ENCODE data around the gene CHCHD6.

The CHCHD6 gene

DNA sequence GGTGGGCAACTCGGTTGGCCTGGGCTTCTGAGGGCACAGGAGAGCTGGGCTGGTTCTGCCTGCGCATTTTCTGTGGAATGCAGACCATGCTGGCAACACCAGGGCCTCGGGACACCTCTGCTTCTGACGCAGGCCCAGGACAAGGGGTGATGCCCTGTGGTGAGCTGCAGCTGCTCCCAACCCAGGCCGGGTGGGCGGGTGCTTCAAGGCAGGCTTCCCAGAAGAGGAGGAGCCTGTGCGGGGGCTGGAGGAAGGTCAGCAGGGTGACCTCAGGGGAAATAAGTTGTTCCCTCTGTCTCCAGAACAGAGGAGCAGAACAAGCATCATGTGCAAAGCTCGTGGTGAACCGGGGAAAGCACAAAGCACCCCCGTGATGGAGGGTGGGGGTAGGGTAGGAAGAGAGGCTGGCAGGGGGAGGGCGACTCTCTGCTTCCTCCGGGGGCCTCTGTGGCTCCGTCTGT is 267.9 kb downstream of the CHCHD6 start:
- H3K27me3 Mint-ChIP-seq, result peaks cover 65% of the 10 kb centered on the region
- H3K9me3 Mint-ChIP-seq, result peaks cover 10% of the 10 kb centered on the region
- peaks cover 37% of the 10 kb centered on the region for H3K4me1 Mint-ChIP-seq
- H3K27ac Mint-ChIP-seq, result no peak overlapping the region
- peak overlapping the region; percentile 40 for H3K4me3 Mint-ChIP-seq
- peak; percentile 86 for ATAC-seq
- H3K36me3 Mint-ChIP-seq, result peaks cover 14% of the 10 kb centered on the region

DNA sequence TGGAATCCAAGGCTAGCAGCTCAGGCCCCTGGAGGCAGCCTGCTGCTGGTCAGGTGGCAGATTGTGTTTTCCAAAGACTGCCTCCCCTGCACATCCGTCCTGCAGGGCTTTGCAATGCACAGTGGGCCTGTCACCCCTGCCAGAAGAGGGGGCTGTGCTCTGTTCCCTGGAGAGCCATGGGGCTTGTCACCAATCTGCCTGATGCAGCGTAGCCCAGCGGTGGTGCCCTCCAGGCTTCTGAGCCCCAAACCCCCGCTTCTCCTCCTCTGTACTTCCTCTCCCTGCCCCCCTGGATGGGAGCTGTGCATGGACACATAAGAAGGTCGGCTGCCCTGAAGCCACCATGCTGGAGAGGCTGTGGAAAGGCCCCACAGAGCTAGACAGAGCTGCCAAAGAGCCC is 268.8 kb downstream of the CHCHD6 start:
- Mint-ChIP-seq H3K27me3 (peaks cover 66% of the 10 kb centered on the region), H3K9me3 (peaks cover 10% of the 10 kb centered on the region), H3K4me3 (no peak overlapping the region), H3K27ac (no peak overlapping the region), H3K4me1 (peaks cover 37% of the 10 kb centered on the region), H3K36me3 (peaks cover 14% of the 10 kb centered on the region)
- ATAC-seq, result no peak

DNA sequence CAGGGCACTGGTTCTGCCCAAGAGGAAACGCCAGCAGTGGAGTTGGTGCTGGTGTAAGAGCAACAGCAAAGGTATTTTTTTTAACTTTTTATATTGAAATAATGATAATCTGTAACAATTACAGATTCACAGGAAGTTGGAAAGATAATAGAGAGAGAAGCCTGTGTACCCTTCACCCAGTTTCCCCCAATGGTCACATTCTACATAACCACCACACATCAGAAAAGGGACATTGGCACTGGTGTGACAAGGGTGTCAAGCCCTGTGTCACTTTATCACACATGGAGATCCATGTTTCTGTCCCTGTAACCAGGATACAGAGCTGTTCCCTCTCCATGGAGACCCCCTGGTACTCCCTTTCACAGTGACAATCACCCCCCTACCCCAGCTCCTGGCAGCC is 269.8 kb downstream of the CHCHD6 start:
- no peak overlapping the region for H3K27ac Mint-ChIP-seq
- H3K4me1 Mint-ChIP-seq, result peaks cover 33% of the 10 kb centered on the region
- no peak for ATAC-seq
- peaks cover 10% of the 10 kb centered on the region for H3K9me3 Mint-ChIP-seq
- peaks cover 67% of the 10 kb centered on the region for H3K27me3 Mint-ChIP-seq
- H3K4me3 Mint-ChIP-seq, result no peak overlapping the region
- peaks cover 14% of the 10 kb centered on the region for H3K36me3 Mint-ChIP-seq

DNA sequence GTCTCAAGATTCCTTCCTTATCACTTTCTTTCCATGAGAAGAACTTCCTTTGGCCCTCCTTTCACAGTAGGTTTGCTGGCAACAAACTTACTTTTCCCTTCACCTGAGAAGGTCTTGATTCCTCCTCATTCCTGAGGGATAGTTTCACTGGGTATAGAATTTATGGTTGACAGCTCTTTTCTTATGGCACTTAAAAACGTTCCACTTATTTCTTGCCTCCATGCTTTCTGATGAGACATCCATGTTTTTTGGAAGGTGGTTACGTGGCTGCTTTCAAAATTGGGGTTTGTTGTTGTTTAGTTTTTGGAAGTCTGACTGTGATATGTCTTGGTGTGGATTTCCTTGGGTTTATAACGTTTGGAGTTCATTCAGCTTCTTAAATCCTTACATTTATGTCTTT is 270.7 kb downstream of the CHCHD6 start:
- peaks cover 10% of the 10 kb centered on the region for H3K9me3 Mint-ChIP-seq
- ATAC-seq, result no peak
- H3K4me3 Mint-ChIP-seq, result no peak overlapping the region

DNA sequence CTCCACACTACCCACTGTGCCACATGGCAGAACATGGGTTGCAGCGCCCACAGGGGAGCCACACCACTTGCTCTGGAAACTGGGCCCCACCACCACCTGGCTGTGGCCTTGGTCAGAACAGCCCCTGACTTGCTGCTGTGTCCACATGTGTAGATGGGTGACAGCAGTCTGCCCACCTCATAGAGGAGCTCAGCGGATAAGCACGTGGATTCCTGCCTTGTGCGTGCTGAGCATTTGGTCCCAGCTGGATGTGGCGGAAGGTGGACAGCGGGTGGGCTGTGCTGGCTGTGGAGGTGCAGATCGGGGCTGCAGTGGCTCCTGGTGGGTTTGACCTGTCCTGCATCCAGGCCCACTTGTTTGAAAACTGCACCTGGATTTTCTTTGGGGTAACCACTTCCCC is 272.9 kb downstream of the CHCHD6 start:
- H3K4me3 Mint-ChIP-seq, result no peak overlapping the region
- peaks cover 14% of the 10 kb centered on the region for H3K36me3 Mint-ChIP-seq
- H3K27ac Mint-ChIP-seq, result no peak overlapping the region
- H3K4me1 Mint-ChIP-seq, result peaks cover 41% of the 10 kb centered on the region
- peaks cover 10% of the 10 kb centered on the region for H3K9me3 Mint-ChIP-seq
- H3K27me3 Mint-ChIP-seq, result peaks cover 63% of the 10 kb centered on the region
- no peak for ATAC-seq

More for the DNA sequence above, 270.7 kb downstream of the CHCHD6 start:
- Mint-ChIP-seq H3K4me1 (peaks cover 33% of the 10 kb centered on the region), H3K27me3 (peaks cover 67% of the 10 kb centered on the region), H3K27ac (no peak overlapping the region), H3K36me3 (peaks cover 14% of the 10 kb centered on the region)

DNA sequence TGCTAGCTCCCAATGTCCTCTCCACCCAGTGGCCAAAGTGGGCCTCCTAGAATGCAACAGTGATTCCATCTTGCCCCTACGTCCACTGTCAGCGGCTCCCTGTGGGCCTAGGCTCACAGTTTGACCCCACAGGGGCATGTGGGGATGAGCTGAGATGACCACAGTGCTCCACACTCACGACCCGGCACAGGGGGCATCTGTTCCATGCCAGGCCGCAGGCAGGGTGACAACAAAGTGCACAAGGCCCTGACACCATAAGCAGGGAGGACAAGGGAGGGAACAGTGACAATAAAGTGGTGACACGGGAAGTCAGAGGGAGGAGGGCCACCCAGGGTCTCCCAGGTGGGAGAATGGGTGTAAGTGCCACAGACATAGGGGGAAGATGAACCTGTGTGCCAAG is 273.8 kb downstream of the CHCHD6 start:
- Mint-ChIP-seq H3K27me3 (peaks cover 63% of the 10 kb centered on the region), H3K4me1 (peaks cover 42% of the 10 kb centered on the region), H3K4me3 (no peak overlapping the region), H3K9me3 (peaks cover 10% of the 10 kb centered on the region), H3K27ac (no peak overlapping the region), H3K36me3 (peaks cover 14% of the 10 kb centered on the region)
- ATAC-seq, result no peak

DNA sequence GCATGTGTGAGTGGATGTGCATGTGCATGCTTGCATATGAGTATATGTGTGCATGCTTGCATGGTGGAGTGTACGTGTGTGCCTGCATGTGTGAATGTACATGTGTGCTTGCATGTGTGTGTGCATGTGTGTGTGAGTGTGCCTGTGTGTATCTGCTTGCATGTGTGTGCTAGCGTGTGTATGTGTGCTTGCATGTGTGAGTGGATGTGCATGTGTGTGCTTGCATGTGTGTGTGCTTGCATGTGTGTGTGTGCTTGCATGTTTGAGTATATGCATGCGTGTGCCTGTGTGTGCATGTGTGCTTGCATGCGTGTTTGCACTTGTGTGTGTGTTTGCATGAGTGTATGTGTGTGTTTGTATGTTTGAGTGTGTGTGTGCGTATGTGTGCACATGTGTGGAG is 274.3 kb downstream of the CHCHD6 start:
- no peak overlapping the region for H3K27ac Mint-ChIP-seq
- no peak overlapping the region for H3K4me3 Mint-ChIP-seq
- peaks cover 60% of the 10 kb centered on the region for H3K27me3 Mint-ChIP-seq
- H3K36me3 Mint-ChIP-seq, result peaks cover 14% of the 10 kb centered on the region
- ATAC-seq, result no peak
- peaks cover 42% of the 10 kb centered on the region for H3K4me1 Mint-ChIP-seq
- H3K9me3 Mint-ChIP-seq, result peaks cover 10% of the 10 kb centered on the region

DNA sequence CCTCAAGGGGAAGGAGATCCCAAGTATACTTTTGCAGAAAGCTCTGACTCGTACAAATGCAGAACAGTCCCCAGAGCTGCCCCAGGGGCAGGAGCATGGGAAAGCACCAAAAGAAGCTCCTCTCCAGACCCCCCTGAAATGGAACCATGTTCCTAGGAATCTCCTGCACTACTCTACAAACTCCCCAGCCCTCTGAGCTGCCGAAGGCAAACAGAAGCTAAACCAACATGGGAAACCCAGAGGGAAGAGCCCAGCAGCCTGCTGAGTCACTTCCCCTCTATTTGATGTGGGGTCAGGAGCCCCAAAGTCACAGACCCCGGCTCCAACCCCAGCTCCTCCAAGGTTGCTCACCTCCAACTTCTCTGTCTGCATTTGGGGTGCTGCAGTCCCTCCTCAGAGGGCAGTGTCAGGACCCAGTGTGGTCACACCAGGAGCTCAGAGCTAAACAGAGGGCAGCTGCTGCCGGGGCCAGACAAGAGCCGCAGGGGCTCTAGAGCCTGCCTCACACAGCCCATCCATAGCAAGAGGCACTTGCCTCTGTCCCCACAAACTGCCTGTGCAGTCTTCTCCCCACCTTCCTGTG is 275.1 kb downstream of the CHCHD6 start:
- ATAC-seq, result no peak
- Mint-ChIP-seq H3K4me3 (no peak overlapping the region), H3K9me3 (peaks cover 9% of the 10 kb centered on the region), H3K27ac (peak overlapping the region; percentile 36), H3K4me1 (peaks cover 43% of the 10 kb centered on the region), H3K27me3 (peaks cover 52% of the 10 kb centered on the region), H3K36me3 (peaks cover 12% of the 10 kb centered on the region)

DNA sequence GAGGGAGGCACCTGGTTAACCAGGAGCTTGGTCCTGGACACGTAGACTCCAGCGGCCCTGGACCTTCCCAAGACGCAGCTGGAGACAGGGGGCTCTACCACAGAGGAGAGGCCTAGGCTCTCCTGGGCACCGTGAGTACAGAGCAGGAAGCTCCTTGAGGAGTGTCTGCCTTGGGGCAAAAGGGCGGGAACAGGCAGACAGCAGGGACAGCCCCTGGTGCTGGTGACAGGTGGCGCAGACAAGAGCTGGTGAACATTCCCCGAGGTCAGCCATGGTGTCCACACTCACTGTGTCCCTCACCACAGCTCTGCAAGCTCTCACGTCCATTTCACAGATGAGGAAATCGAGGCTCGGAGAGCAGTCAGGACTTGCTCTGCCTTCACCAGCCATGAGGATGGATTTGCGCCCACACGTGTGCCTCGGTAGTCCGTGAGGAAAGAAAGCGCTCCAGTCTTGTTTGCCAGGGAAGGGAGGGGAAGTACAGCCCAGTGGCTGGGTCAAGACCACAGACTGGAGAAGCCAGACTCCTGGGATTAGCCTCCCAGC is 276.3 kb downstream of the CHCHD6 start:
- H3K9me3 Mint-ChIP-seq, result no peaks in the 10 kb centered on the region
- H3K27me3 Mint-ChIP-seq, result peaks cover 40% of the 10 kb centered on the region
- no peak overlapping the region for H3K4me3 Mint-ChIP-seq
- H3K36me3 Mint-ChIP-seq, result peaks cover under 1% of the 10 kb centered on the region
- H3K4me1 Mint-ChIP-seq, result peaks cover 48% of the 10 kb centered on the region
- ATAC-seq, result no peak
- peak overlapping the region; percentile 36 for H3K27ac Mint-ChIP-seq

DNA sequence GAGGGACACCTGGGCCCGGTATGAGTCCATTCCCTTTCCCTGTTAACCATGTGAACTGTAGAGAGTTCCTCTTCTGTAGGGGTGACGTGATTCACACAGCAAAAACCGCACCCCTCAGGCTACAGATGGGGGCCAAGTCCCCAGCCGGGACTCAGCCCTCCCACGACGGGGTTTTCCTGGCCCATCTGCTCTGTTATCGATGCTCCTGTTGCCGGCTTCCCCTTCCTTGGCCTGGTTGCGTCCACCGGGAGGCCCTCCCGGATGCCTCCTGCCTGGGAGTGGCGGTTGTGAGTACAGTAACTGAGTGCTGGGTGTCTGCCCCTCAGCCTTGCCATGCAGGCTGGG is 278.1 kb downstream of the CHCHD6 start:
- no peaks in the 10 kb centered on the region for H3K9me3 Mint-ChIP-seq
- H3K27me3 Mint-ChIP-seq, result peaks cover 36% of the 10 kb centered on the region
- ATAC-seq, result peak; percentile 80
- H3K27ac Mint-ChIP-seq, result peak overlapping the region; percentile 88
- no peaks in the 10 kb centered on the region for H3K36me3 Mint-ChIP-seq
- peaks cover 55% of the 10 kb centered on the region for H3K4me1 Mint-ChIP-seq
- peak overlapping the region; percentile 84 for H3K4me3 Mint-ChIP-seq

DNA sequence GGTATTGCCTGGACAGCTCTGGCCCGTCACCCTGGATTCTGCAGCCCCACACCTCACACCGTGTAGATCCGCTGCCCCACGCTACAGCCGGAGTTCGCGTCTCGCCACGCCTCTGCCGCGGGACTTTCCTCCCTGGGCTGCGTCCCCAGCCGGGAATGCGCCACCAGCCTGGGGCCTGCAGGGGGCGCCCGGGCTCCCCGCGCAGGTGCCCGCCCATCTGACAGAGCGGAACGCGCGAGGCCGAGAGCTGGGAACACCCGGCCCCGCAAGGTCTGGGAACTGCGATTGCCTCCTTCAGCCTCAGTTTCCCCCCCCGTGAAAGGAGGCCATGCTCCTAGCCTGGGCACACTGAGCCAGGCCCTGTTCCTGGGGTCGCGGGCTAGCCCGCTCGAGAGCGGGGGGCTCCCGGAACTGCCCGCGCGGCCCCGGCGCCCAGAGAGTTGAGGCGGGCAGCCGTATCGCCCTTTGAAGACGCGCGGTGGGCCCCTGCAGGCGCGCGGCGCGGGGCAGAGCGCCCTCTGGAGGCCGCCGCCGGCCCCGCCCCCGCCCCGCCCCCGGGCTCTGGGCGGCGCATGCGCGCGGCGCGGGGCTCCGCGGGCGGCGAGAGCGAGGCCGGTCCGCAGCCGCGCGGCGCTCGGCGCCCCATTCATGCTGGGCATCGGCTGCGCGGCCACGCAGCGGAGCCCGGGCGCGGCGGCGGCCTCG is 278.6 kb downstream of the CHCHD6 start, which contains the start of gene PLXNA1:
Gene PLXNA1, plus strand, starts transcription at position 645 of the 705 bp plus-strand sequence. CDS start 5,479 bp downstream, outside the sequence.
- Mint-ChIP-seq H3K36me3 (no peaks in the 10 kb centered on the region), H3K9me3 (no peaks in the 10 kb centered on the region), H3K27ac (peak within 1 kb of the TSS; percentile 88), H3K27me3 (peaks cover 31% of the 10 kb centered on the region), H3K4me3 (peak within 1 kb of the TSS; percentile 84), H3K4me1 (peaks cover 55% of the 10 kb centered on the region)
- peak; percentile 78 for ATAC-seq

DNA sequence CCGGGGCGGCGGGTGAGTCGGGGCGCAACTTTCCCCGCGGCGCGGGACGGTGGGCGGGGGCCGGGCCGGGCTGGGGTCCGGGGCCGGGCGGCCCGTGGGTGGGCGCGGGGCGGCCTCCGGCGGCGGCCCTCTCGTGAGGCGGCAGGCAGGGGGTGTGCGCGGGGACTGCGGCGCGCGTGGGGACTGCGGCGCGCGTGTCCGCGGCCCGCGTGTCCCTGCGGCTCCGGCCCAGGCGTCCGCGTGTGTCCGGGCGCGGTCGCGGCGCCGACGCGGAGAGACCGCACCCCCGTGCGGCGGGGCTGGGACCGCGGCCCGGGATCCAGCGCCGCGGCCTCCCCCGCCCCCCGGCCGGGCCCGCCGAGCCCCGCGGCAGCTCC is 279.2 kb downstream of the CHCHD6 start:
- Mint-ChIP-seq H3K9me3 (no peaks in the 10 kb centered on the region), H3K36me3 (no peaks in the 10 kb centered on the region), H3K4me3 (no peak overlapping the region), H3K27ac (no peak overlapping the region), H3K27me3 (peaks cover 24% of the 10 kb centered on the region), H3K4me1 (peaks cover 55% of the 10 kb centered on the region)
- peak; percentile 17 for ATAC-seq

DNA sequence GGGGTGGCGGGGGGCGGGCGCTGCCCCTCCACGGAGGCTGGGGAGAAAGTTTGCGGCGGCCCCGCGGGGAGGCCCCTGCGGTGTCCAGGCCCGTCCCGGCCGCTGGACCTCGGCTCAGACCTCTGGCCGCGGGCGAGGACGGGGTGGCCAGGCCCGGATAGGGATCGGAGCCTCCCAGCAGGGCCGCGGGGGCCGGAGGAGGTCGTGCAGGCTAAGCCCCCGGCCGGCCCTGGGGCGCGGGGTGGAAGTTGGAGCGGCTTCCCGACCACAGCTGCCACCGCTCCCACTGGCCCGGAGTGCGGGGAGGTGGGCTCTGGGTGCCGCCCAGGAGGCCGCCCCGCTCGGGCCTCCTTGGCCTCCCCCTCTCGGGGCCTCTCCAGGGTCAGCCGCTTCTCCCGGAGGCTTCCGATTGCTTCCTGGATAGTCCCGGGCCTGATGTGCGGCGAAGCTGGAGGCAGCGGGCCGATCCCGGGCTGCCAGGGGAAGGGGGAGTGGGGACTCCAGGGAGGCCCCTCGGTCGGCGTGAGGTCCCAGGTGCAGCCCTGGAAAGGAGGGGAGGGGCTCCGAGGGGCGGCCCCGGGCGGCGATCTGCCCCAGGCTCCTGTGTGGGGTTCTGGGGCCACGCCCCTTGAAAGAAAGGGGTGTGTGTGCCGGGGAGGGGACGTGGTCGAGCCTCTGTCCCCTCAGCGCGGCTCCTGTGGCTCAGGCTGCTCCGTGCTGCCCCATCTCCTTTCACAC is 279.8 kb downstream of the CHCHD6 start:
- peak; percentile 0 for ATAC-seq

DNA sequence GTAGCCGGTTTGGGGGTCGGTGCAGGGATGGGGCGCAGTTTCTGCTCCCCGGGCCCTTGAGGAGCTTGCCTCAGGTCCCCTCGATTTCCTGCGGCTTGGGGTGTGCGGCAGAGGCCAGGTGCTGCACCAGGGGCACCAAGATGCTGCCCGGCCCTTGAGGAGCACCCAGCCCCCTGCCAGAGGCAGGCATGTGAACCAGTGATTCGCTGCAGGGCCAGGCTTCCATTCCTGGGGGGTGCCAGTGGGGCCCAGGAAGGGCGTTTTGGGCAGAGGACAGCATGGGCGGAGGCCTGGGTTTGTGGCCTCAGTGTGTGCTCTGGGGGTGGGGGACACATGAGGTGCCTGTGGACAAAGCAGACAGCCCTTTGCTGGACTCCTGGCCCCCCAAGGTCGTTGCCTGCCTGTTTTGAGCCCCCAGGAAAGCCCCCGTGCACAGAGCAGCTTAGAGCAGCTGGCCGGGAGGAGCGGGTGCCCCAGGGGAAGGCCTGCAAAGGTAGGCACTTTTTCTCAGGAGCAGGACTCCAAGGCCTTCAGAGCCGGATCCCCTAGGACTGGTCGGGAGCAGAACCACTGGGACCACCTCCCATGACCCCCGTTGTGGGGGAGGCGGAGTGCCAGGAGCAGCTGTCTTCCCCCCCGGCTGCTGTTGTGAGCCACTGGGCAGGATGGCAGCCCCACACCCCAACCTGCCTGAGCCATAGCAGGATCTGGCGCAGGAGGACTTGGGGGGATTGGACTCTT is 280.5 kb downstream of the CHCHD6 start:
- H3K36me3 Mint-ChIP-seq, result peaks cover 5% of the 10 kb centered on the region
- no peak for ATAC-seq
- peak overlapping the region; percentile 63 for H3K4me3 Mint-ChIP-seq
- peaks cover 11% of the 10 kb centered on the region for H3K27me3 Mint-ChIP-seq
- peaks cover 42% of the 10 kb centered on the region for H3K4me1 Mint-ChIP-seq
- no peak overlapping the region for H3K27ac Mint-ChIP-seq
- no peaks in the 10 kb centered on the region for H3K9me3 Mint-ChIP-seq

More for the DNA sequence above, 279.8 kb downstream of the CHCHD6 start:
- Mint-ChIP-seq H3K36me3 (no peaks in the 10 kb centered on the region), H3K4me3 (peak overlapping the region; percentile 63), H3K27me3 (peaks cover 19% of the 10 kb centered on the region), H3K9me3 (no peaks in the 10 kb centered on the region), H3K4me1 (peaks cover 49% of the 10 kb centered on the region), H3K27ac (no peak overlapping the region)

All from stimulated activated memory B cell treated with anti-CD40 and anti-IgM and Interleukin-4, amounts not matched to agents 10 μg/mL and 1 μg/mL and 100 μg/mL, for 72 hours (primary cell).